Right renal cortex interstitium (tissue), 3 donors: ENCODE data around the gene UNC5B. TPM values are rescaled to one million over a fixed set of nuclear protein-coding genes. Genes with fewer than 3 reads are reported as not detected.

ENCODE experiments used
- DNase-seq, 3 donors: peaks; one replicate each; pipeline ENCODE4 v3.0.0-alpha.2; 2013; ENCODE audit warnings: low read depth in 3 of 3, low spot score in 2 of 3
- polyA plus RNA-seq, 3 donors: library from polyadenylated mRNA; unstranded; fragments of 120-200 nt; gene quantifications; one replicate each; pipeline ENCODE4 v1.2.1, GENCODE V29; 2013; ENCODE audit not compliant: insufficient read length in 3 of 3

UNC5B gene
- polyA plus RNA-seq: 10 to 100 TPM; 48.3 to 65.0 (median 49.0) TPM

GRCh38 chr10:71212318-71213126, at the start of gene UNC5B:
UNC5B (plus strand) TSS chr10:71212570; CDS start chr10:71212986, 416 bp downstream.
- peak in 2 of 3 donors; percentile 78 to 87 for DNase-seq

- DNase-seq: no peak
These were observed 38.9 kb upstream of the UNC5B start for GRCh38 chr10:71173466-71173865.

- DNase-seq: no peak
These were observed 35.7 kb upstream of the UNC5B start for GRCh38 chr10:71176661-71177060.

GRCh38 chr10:71177651-71178199, 34.6 kb upstream of the UNC5B start:
- DNase-seq: no peak

GRCh38 chr10:71178880-71179279, 33.5 kb upstream of the UNC5B start:
- DNase-seq: no peak

GRCh38 chr10:71179382-71179781, 33.0 kb upstream of the UNC5B start:
- DNase-seq: no peak

GRCh38 chr10:71184421-71184820, 27.9 kb upstream of the UNC5B start:
- no peak for DNase-seq

GRCh38 chr10:71185209-71185608, 27.2 kb upstream of the UNC5B start:
- DNase-seq: no peak

GRCh38 chr10:71187197-71187596, 25.2 kb upstream of the UNC5B start:
- no peak for DNase-seq

- DNase-seq: no peak
These were observed 24.8 kb upstream of the UNC5B start for GRCh38 chr10:71187600-71187999.

- no peak for DNase-seq
These were observed 24.2 kb upstream of the UNC5B start for GRCh38 chr10:71188201-71188600.

GRCh38 chr10:71191019-71191418, 21.4 kb upstream of the UNC5B start:
- no peak for DNase-seq

GRCh38 chr10:71191551-71192076, 20.8 kb upstream of the UNC5B start:
- DNase-seq: no peak

GRCh38 chr10:71193516-71193915, 18.9 kb upstream of the UNC5B start:
- no peak for DNase-seq

- DNase-seq: no peak
These were observed 14.4 kb upstream of the UNC5B start for GRCh38 chr10:71197955-71198354.

GRCh38 chr10:71201849-71202248, 10.5 kb upstream of the UNC5B start:
- no peak for DNase-seq

- no peak for DNase-seq
These were observed 10.1 kb upstream of the UNC5B start for GRCh38 chr10:71202314-71202713.

- DNase-seq: no peak
These were observed 9.2 kb upstream of the UNC5B start for GRCh38 chr10:71203124-71203523.

GRCh38 chr10:71203716-71204115, 8.7 kb upstream of the UNC5B start:
- no peak for DNase-seq

GRCh38 chr10:71204746-71205145, 7.6 kb upstream of the UNC5B start:
- no peak for DNase-seq

- DNase-seq: no peak
These were observed 6.9 kb upstream of the UNC5B start for GRCh38 chr10:71205468-71205867.

- DNase-seq: no peak
These were observed 5.5 kb upstream of the UNC5B start for GRCh38 chr10:71206911-71207310.
